GM21528 (cell line): ENCODE results near the gene PXK.

Experiments used
- ATAC-seq: cut with Tn5 transposase; IDR thresholded peaks from one replicate; pipeline ENCODE4 v1.9.1; 2021; ENCODE audit warnings: mild to moderate bottlenecking, moderate library complexity; ENCODE audit not compliant: unreplicated experiment, low FRiP score

The PXK gene

DNA sequence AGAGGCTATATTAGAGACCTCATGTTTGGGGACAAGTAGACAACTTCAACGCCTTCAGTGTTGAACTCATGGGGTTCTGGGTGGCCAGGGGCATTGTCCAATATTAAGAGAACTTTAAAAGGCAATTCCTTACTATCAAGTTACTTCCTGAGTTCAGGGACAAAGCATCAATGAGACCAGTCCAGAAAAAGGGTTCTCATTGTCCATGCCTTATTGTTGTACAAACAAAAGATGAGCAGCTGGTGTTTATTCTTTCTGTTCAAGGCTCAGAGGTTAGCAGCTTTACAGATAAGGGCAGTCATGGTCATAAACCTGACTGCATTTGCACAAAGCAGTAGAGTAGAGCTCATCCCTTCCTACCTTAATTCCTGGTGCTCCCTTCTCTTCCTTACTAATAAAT is 119.5 kb downstream of the PXK start:
- ATAC-seq = no peak

DNA sequence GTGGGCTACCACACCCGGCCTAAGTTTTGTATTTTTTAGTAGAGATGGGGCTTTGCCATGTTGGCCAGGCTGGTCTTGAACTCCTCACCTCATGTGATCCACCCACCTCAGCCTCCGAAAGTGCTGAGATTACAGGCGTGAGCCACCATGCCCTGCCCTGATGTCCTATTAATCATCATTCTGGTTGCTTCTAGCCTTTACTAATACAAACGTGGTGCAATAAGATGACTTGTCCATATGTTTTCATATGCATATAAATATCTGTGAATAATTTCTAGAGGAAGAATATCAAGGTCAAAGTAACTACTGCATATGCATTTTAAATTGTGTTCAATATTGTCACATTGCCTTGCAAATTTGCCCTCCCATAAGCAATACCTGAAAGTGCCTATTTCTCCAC is 126.5 kb downstream of the PXK start:
- no peak for ATAC-seq

DNA sequence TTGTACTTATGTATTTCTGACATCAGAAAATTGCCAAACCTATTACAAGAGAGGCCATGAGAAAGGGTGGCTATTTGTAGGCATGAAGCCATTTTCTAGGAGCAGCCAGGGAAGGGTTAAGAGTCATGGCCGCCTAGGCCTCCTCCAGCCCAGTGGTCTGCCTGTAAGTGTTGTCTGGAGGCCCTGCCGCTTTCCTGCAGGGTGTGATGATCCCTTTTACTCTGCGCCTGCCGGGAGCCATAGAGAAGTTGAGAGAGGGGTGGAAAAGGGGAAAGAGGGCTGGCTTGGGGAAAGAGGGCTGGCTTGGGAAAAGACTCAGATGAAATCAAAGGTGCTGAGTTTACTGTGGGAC is 130.1 kb downstream of the PXK start:
- no peak for ATAC-seq

DNA sequence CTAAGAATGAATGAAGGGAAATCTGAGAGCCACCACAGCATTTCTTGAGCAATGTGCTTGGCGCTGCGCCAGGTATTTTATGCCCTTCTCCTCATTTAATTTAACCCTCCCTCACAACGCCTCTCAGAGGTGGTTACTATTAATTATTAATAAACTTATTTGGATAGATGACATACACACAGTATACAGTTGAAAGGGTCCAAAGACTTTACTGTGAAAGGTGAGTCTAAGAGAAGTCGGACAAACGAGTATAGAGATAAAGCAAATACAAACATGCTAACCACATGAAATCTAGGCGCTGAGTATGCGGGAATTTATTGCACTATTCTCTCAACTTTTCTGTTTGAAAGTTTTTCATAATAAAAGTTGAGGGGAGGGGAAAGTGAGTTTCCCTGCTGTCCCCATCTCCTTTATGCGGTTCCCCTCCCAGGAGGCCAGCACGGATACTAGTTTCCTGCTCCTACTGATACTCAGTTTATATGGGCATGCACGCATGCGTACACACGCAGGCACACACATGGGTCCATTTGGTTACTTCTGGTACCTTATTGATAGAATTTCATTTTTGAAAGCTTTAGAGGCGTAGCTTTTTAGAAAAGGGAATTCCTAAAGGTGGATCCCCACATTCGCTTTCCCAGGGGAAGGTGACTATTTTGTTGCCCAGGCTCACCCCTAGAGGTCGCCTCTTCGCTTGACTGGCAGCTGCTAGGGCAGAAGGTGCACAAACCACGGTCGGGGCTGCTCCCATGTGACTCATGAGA is 130.7 kb downstream of the PXK start:
- no peak for ATAC-seq

DNA sequence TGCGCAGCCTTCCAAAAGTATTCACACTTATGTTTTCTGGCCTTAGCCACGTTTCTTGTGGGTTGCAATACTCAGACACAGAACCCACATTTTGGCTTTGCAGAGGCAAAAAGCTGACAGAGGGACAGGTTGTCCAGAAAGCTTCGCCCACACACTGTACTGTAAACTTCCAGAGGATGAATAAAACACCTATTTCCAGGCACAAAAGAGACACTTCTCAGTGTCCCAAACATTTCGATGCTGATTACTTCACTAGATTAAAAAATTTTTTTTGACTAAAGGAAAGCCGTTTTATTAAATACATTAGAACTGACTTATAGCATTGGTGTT is 131.2 kb downstream of the PXK start:
- no peak for ATAC-seq

DNA sequence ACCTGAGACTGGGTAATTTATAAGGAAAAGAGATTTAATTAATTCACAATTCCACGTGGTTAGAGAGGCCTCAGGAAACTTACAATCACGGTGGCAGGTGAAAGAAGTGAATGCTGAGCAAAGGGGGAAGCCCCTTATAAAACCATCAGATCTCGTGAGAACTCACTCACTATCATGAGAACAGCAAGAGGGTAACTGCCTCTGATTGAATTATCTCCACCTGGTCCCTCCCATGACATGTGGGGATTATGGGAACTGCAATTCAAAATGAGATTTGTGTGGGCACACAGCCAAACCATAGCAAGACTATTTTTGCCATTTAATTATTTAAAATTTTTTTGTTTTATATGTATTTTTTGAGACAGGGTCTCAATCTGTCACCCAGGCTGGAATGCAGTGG is 132.2 kb downstream of the PXK start:
- ATAC-seq = no peak

DNA sequence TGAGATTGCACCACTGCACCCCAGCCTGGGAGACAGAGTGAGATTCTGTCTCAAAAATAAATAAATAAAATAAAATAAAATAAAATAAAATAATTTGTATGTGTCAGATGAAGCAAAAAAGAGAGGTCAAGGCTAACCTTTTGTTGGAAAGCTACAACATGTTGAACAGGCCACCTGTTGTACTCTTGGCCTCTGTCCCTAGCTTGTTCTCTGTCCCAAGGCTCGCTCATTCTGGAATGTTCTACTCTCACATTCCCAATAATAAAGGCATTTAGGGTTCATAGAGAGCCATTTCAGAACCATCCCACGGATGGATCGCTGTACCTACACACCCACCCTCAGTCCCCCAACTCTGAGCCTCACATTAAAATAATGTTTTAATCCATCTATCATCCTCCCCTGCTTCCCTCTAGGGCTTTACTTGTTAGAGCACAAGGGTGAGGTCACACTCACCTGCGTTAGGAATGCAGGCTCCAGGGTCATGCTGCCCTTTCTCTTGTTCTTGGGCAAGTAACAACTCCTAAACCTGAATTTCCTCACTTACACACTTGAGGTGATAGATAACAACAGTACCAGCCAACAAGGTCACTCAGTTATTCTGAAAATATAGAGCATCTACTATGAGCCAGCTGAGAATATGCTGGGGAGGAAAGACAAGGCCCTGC is 134.3 kb downstream of the PXK start:
- no peak for ATAC-seq

DNA sequence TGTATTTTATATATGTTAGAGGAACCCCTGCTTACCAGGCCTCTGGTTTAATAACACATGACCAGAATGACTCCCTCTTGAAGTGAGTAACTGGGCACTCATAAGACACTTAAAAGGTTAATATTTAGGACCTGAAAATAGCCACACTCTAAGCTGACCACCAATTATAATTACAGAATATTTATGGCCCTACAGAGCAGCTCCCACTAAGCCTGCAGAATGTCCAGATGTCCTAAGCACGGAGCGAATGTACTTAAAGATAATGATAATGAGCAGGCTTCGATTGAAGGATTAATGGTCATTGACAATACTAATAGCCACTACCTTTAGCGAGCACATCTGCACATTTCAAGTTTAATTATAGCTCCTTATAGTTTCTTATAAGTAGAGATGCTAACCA is 136.4 kb downstream of the PXK start:
- no peak for ATAC-seq

DNA sequence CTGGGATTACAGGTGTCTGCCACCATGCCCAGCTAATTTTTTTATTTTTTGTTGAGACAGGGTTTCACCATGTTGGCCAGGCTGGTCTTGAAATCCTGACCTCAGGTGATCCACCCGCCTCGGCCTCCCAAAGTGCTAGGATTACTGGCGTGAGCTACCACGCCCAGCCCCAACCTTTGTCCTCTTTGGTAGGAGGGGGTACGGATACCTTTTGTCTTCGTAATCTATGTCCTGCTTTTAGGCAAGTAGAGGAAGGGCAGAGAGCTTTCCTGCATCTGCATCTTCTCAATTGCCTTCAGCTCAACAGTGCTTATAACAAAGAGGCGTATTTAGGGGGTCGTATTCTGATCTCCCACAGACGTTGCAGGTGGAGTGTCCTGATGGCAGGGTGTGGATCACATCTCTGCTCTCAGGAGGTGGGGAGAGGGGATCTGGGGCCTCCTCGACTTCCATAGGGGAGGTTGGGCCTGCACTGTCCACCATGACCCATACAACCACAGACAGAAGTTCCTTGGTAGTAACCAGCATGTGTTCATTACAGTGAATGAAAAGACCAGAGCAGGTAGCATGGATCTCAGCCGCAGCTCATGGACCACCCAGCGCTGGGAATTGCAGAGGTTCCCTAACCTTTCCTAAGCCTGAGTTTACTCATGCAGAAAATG is 137.8 kb downstream of the PXK start:
- no peak for ATAC-seq

DNA sequence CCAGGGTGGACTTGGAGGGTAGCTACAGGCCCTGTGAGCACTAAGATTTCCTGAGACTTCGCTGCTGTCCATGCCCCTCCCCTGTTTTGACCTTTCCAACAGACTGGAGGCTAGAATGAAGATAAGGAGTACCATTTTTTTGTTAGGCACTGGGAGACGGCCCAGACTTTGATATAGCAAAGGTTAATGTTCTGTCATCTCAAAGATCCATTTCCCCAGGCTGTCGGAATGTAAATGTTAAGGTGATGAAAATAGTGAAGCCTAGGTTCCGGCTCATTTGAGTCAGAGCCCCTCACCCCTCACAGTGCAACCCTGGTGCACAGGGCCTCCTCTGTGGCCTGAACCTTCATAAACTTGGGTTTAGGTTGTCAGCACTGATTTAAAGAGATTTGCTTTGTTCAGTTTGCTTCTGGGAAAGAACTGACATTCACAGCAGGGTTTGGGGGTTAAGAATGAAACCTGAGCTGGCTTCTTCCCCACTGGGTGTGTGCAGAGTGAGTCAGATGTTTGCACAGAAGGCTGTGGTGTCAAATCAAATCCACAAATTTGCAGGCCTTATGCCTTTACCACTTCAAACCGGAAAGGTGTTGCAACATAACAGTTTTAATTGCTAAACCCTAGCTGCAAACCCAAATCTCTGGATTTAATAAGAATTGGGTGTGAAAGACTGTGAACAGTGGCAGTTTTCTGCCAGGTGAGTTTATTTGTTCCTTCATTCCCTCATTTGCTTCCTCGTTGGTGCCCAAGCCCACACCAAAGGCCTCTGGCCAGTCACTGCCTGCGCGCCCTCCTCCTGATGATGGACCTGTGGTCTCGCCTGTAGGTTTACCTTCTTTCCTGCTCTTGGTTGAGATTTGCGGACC is 138.6 kb downstream of the PXK start:
- no peak for ATAC-seq

DNA sequence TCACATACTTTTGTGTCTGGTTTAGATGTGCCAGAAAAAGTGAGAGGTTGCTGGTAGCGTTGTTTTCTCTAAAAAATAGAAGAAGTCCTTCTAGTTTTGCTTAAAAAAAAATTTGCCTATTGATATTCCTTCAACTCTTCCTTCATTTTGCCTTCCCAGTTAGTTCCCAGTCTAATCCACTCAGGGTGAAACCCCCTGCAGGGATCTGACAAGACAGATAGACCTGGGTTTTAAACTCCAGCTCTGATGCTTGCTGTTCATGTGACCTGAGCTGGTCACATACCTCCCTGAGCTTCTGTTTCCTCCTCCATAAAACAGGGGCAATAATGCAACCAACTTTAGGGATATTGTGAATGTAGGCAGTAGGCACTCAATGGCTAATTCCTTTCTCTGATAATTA is 140.6 kb downstream of the PXK start:
- ATAC-seq = no peak

DNA sequence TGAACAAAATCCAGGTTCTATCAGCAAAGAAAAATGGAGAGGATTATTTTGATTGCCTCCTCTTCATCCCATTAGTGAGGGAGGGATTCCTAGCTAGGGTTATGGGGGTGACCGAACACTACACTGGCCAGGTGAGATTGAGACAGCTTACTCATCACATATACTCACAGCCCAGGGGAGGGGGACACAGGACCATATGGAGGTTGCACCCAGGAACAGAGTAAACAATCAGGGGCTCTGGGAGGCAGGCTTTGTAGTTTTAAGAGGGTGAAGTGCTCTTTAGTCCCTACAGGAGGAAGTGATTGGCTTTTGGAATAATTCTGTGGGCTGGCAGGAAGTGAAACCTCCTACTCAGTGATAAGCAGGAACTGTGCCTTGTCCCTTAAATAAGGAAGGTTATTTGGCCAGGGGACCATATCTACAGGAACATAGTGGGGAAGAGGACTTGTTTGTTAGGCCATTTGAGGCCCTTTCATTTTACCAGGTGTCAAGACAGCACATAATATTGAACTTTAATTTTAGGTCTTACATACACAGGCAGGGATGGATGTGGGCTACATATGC is 141.7 kb downstream of the PXK start:
- ATAC-seq = no peak

DNA sequence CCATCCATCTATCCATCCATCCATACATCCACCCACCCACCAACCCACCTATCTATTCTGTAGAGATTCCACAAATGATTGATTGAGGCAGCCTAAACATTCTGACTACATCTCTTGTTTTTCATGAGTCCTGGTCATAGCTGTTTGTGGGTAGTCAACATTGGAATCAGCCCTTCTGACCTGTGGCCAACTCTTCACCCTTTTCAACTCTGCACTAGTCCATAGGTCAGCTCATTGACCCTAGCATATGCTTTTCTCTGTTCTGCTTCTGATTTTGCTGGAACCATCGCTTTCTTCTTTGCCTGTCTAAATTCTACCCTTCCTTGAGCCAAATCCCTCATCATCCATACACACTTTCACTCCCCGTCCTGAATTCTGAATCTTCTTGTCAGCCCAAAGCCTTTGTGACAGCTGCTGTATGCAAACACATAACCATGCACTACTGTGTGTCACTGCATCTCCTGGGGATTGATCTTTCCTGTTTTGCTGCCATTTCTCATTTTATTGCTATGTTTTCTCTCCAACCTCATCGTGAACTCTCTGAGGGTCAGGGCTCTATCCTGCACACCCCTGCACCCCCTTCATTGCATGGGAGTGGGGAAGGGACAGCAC is 142.4 kb downstream of the PXK start:
- ATAC-seq = no peak
